ENCODE data around the gene TSPAN31. TPM values are rescaled to one million over a fixed set of nuclear protein-coding genes. Genes with fewer than 3 reads are reported as not detected.
A peak's percentile ranks its signal among the peaks of the same experiment; 100 is the strongest.

Gene TSPAN31
- total RNA-seq, 1 donor: 41.6 TPM

GRCh38 chr12:57732726-57733593 is 11.9 kb upstream of the TSPAN31 start:
- Histone ChIP-seq H4K20me1 (ENCODE audit: insufficient read depth, low read length) (peaks cover 4% of the 10 kb centered on the region), H3K27ac (ENCODE audit: low read depth, low read length) (no peak overlapping the region), H3K9me3 (ENCODE audit: low read depth, low read length) (no peaks in the 10 kb centered on the region), H3K79me2 (ENCODE audit: insufficient read depth, low read length) (no peaks in the 10 kb centered on the region), H3K4me2 (ENCODE audit: insufficient read depth, low read length) (no peak overlapping the region), H2AFZ (ENCODE audit: low read length) (no peak overlapping the region), H3K4me3 (ENCODE audit: insufficient read depth, low read length) (no peak overlapping the region), H3K27me3 (ENCODE audit: insufficient read depth, low read length) (peaks cover 57% of the 10 kb centered on the region), H3K4me1 (ENCODE audit: insufficient read depth, low read length) (peaks cover 9% of the 10 kb centered on the region), H3K36me3 (ENCODE audit: insufficient read depth, low read length) (no peaks in the 10 kb centered on the region)
- DNase-seq (ENCODE audit: insufficient read length, low spot score, missing footprints): peak; percentile 79
- TF ChIP-seq CTCF (IDR thresholded peaks at IDR 0.05; ENCODE audit: extremely low read depth, low read depth, low read length): no peak

- Histone ChIP-seq H3K4me3 (ENCODE audit: insufficient read depth, low read length) (no peak overlapping the region), H3K4me2 (ENCODE audit: insufficient read depth, low read length) (no peak overlapping the region), H3K4me1 (ENCODE audit: insufficient read depth, low read length) (peaks cover 9% of the 10 kb centered on the region), H3K36me3 (ENCODE audit: insufficient read depth, low read length) (no peaks in the 10 kb centered on the region), H2AFZ (ENCODE audit: low read length) (no peak overlapping the region), H4K20me1 (ENCODE audit: insufficient read depth, low read length) (peaks cover 4% of the 10 kb centered on the region), H3K9me3 (ENCODE audit: low read depth, low read length) (no peaks in the 10 kb centered on the region), H3K27ac (ENCODE audit: low read depth, low read length) (no peak overlapping the region), H3K79me2 (ENCODE audit: insufficient read depth, low read length) (no peaks in the 10 kb centered on the region), H3K27me3 (ENCODE audit: insufficient read depth, low read length) (peaks cover 64% of the 10 kb centered on the region)
- no peak for DNase-seq (ENCODE audit: insufficient read length, low spot score, missing footprints)
- TF ChIP-seq CTCF (IDR thresholded peaks at IDR 0.05; ENCODE audit: extremely low read depth, low read depth, low read length): no peak
These were observed 10.9 kb upstream of the TSPAN31 start for GRCh38 chr12:57733928-57734327.

- Histone ChIP-seq H2AFZ (ENCODE audit: low read length) (no peak overlapping the region), H4K20me1 (ENCODE audit: insufficient read depth, low read length) (peaks cover 4% of the 10 kb centered on the region), H3K4me3 (ENCODE audit: insufficient read depth, low read length) (no peak overlapping the region), H3K79me2 (ENCODE audit: insufficient read depth, low read length) (no peaks in the 10 kb centered on the region), H3K4me1 (ENCODE audit: insufficient read depth, low read length) (peaks cover 9% of the 10 kb centered on the region), H3K27ac (ENCODE audit: low read depth, low read length) (no peak overlapping the region), H3K36me3 (ENCODE audit: insufficient read depth, low read length) (no peaks in the 10 kb centered on the region), H3K9me3 (ENCODE audit: low read depth, low read length) (no peaks in the 10 kb centered on the region), H3K4me2 (ENCODE audit: insufficient read depth, low read length) (no peak overlapping the region), H3K27me3 (ENCODE audit: insufficient read depth, low read length) (peaks cover 71% of the 10 kb centered on the region)
- TF ChIP-seq CTCF (IDR thresholded peaks at IDR 0.05; ENCODE audit: extremely low read depth, low read depth, low read length): no peak
- peak; percentile 69 for DNase-seq (ENCODE audit: insufficient read length, low spot score, missing footprints)
These were observed 10.2 kb upstream of the TSPAN31 start for GRCh38 chr12:57734591-57734990.

GRCh38 chr12:57735198-57735855 is 9.5 kb upstream of the TSPAN31 start:
- Histone ChIP-seq H3K4me2 (ENCODE audit: insufficient read depth, low read length) (peak overlapping the region; percentile 58), H4K20me1 (ENCODE audit: insufficient read depth, low read length) (peaks cover 4% of the 10 kb centered on the region), H3K9me3 (ENCODE audit: low read depth, low read length) (no peaks in the 10 kb centered on the region), H3K27me3 (ENCODE audit: insufficient read depth, low read length) (peaks cover 75% of the 10 kb centered on the region), H3K36me3 (ENCODE audit: insufficient read depth, low read length) (no peaks in the 10 kb centered on the region), H2AFZ (ENCODE audit: low read length) (no peak overlapping the region), H3K27ac (ENCODE audit: low read depth, low read length) (no peak overlapping the region), H3K79me2 (ENCODE audit: insufficient read depth, low read length) (no peaks in the 10 kb centered on the region), H3K4me3 (ENCODE audit: insufficient read depth, low read length) (no peak overlapping the region), H3K4me1 (ENCODE audit: insufficient read depth, low read length) (peaks cover 9% of the 10 kb centered on the region)
- peak; percentile 71 for DNase-seq (ENCODE audit: insufficient read length, low spot score, missing footprints)
- no peak for TF ChIP-seq CTCF (IDR thresholded peaks at IDR 0.05; ENCODE audit: extremely low read depth, low read depth, low read length)
